Ectodermal cell (in vitro differentiated cells): ENCODE data around the gene EML6.

Experiments used
- H3K27ac ChIP-seq: 2 replicates; pipeline ENCODE4 v1.7.0; 2013; ENCODE audit warnings: mild to moderate bottlenecking, low read depth, low read length; ENCODE audit not compliant: insufficient read depth, poor library complexity, severe bottlenecking
- H3K27me3 ChIP-seq: 2 replicates; pipeline ENCODE4 v1.7.0; 2013; ENCODE audit warnings: mild to moderate bottlenecking, low read length; ENCODE audit not compliant: insufficient read depth, control insufficient read depth, poor library complexity, severe bottlenecking
- H3K36me3 ChIP-seq: one replicate; pipeline ENCODE4 v1.7.0; 2013; ENCODE audit warnings: low read length; ENCODE audit not compliant: control insufficient read depth, insufficient read depth
- H3K4me1 ChIP-seq: one replicate; pipeline ENCODE4 v1.7.0; 2013; ENCODE audit warnings: low read length; ENCODE audit not compliant: control insufficient read depth, insufficient read depth
- H3K4me3 ChIP-seq: 2 replicates; pipeline ENCODE4 v1.7.0; 2013; ENCODE audit warnings: low read depth, low read length, control low read depth; ENCODE audit not compliant: insufficient read depth
- H3K9me3 ChIP-seq: 2 replicates; pipeline ENCODE4 v1.7.0; 2013; ENCODE audit warnings: mild to moderate bottlenecking, low read length, moderate library complexity; ENCODE audit not compliant: control insufficient read depth
- WGBS, 2 experiments: methylation state at CpG; one replicate each; pipeline ENCODE4 v1.1.7; 2013; ENCODE audit warnings: missing lambda C conversion rate in 2 of 2; 5-methylcytosine and 5-hydroxymethylcytosine counted together

Gene EML6

DNA sequence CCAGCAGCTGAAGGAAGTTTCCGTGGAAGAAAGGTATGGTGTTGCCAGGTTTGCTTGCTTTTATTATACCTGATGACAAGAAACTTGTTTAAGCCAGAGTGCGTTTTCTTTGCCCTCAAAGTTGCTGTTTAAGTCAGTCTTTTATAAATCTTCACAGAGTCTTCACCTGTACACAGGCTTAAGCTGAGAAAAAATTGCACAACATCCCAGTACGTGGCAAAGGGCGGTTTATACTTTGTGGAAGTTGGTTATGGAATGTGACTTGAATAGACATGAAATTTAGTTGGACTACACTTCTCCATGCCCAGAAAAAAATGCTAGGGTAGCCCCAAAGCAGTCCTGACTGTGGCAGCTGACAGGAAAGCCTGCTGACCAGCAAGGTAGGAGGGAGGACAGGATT, 205.3 kb downstream of the EML6 start:
- Histone ChIP-seq H3K9me3 (no peaks in the 10 kb centered on the region), H3K4me3 (no peak overlapping the region), H3K36me3 (no peaks in the 10 kb centered on the region), H3K27ac (no peak overlapping the region), H3K4me1 (no peaks in the 10 kb centered on the region), H3K27me3 (no peaks in the 10 kb centered on the region)
- WGBS, 2 experiments, result 84 to 92% methylated on average over 4 of the region's 4 CpGs

DNA sequence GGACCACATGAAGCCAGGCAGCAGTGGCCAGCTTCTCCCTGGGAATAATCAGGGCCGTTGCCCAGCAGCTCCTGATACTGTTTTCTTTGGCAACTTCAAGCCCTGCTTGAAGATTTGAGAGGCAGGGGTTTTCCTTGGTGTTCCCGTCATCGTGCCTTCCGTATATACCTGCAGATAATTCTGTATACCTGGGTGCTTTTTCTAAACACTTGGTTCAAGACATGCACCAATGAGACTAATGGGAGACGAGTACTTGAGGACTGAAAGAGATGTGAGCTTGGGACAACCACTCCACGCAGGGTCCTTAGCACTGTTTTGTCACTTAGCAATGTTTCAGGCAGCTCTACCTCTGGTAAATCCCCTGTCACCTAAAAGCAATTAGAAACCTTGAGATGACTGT, 208.0 kb downstream of the EML6 start:
- no peaks in the 10 kb centered on the region for H3K9me3 ChIP-seq
- no peak overlapping the region for H3K27ac ChIP-seq
- no peaks in the 10 kb centered on the region for H3K4me1 ChIP-seq
- no peak overlapping the region for H3K4me3 ChIP-seq
- 93 to 94% methylated on average over 6 of the region's 6 CpGs for WGBS, 2 experiments
- no peaks in the 10 kb centered on the region for H3K27me3 ChIP-seq
- H3K36me3 ChIP-seq, result no peaks in the 10 kb centered on the region

DNA sequence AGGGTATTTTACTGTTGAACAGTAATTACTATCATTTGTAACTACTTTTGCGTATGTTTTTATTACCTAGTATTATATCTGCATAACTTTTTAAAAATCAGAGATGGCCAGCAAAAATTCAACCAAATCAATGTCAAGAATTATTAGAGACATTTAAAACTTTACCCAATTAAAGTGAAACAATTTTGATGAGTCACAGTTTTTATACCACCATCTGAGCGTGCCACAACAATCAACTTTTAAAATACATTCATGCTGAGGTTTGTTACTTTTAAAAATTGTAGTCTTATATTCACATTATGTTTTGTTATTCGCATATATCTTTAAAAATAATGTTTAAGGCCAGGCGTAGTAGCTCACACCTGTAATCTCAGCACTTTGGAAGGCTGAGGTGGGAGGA, 211.9 kb downstream of the EML6 start:
- 90 to 93% methylated on average over 1 to 2 of the region's 4 CpGs for WGBS, 2 experiments
- no peaks in the 10 kb centered on the region for H3K9me3 ChIP-seq
- no peaks in the 10 kb centered on the region for H3K4me1 ChIP-seq
- no peak overlapping the region for H3K27ac ChIP-seq
- H3K27me3 ChIP-seq, result no peaks in the 10 kb centered on the region
- no peaks in the 10 kb centered on the region for H3K36me3 ChIP-seq
- H3K4me3 ChIP-seq, result no peak overlapping the region

DNA sequence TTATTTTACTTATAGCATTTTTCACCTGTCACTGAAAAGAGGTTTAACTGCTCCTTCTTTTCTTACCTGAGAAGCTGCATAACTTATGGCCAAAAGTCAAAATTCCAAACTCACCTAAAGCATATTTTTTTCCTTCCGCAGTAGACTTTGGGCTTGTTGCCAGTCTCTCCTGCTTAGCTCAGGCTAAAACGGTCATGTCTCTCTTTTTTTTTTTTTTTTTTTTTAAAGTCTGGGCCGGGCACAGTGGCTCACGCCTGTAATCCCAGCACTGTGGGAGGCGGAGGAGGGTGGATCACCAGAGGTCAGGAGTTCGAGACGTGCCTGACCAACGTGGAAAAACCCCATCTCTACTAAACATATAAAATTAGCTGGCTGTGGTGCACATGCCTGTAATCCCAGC, 213.3 kb downstream of the EML6 start:
- H3K4me1 ChIP-seq, result no peaks in the 10 kb centered on the region
- 87 to 89% methylated on average over 8 of the region's 8 CpGs for WGBS, 2 experiments
- no peaks in the 10 kb centered on the region for H3K36me3 ChIP-seq
- no peak overlapping the region for H3K27ac ChIP-seq
- H3K4me3 ChIP-seq, result no peak overlapping the region
- H3K27me3 ChIP-seq, result no peaks in the 10 kb centered on the region
- H3K9me3 ChIP-seq, result no peaks in the 10 kb centered on the region

DNA sequence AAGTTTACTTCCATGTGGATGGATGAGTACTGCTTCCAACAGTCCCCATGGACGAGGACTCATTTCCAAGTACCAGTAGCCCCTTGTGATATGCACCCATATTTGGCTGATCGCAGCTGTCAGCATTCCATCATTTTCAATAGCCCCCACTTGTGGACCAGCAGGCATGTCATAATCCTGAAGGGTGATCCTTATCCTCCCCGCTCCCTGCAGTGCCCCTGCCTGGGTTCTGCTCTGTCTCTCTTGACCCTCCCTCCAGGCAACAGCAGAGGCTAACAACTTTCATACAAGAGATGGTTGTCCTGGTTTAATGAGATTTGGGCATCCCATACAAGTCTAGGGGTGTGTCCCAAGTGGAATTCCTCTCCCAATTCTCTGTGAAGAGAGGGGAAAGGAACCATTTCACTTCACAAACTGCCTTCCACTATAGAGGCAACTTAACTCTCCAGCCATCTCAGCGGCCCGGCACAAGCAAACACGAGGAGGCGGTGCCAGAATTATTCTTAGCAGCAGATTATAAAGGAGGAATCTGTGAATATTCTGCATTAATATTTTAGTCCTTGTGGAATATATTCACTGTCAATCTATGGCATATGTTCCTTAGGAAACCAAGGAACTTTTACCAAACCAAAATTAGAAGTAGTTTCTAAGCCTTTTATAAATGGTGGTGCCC, 216.1 kb downstream of the EML6 start:
- WGBS, 2 experiments, result 87 to 90% methylated on average over 5 to 7 of the region's 7 CpGs
- no peaks in the 10 kb centered on the region for H3K9me3 ChIP-seq
- H3K4me1 ChIP-seq, result no peaks in the 10 kb centered on the region
- H3K36me3 ChIP-seq, result no peaks in the 10 kb centered on the region
- no peak overlapping the region for H3K27ac ChIP-seq
- H3K4me3 ChIP-seq, result no peak overlapping the region
- no peaks in the 10 kb centered on the region for H3K27me3 ChIP-seq

DNA sequence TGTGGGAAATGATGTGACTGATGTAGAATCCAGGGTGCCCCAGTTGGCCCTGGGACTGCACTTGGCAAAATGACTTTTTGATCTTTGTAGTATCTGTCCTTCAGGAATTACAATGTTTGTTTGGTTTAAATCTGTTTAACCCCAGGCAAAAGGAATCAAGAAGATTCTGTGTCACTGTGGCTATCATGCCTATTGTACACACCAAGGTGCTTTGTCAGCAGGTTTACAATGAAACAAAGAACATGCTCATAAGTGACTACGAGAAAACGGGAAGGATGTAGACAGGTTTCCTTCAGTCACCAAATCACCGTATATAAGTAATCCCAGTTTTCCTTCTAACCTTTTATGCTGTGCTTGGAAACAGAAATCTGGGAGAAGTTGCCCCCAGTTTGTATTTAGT, 217.3 kb downstream of the EML6 start:
- 95 to 97% methylated on average over 3 of the region's 3 CpGs for WGBS, 2 experiments
- no peaks in the 10 kb centered on the region for H3K36me3 ChIP-seq
- peaks cover 6% of the 10 kb centered on the region for H3K4me1 ChIP-seq
- no peaks in the 10 kb centered on the region for H3K27me3 ChIP-seq
- no peaks in the 10 kb centered on the region for H3K9me3 ChIP-seq
- no peak overlapping the region for H3K4me3 ChIP-seq
- H3K27ac ChIP-seq, result no peak overlapping the region

DNA sequence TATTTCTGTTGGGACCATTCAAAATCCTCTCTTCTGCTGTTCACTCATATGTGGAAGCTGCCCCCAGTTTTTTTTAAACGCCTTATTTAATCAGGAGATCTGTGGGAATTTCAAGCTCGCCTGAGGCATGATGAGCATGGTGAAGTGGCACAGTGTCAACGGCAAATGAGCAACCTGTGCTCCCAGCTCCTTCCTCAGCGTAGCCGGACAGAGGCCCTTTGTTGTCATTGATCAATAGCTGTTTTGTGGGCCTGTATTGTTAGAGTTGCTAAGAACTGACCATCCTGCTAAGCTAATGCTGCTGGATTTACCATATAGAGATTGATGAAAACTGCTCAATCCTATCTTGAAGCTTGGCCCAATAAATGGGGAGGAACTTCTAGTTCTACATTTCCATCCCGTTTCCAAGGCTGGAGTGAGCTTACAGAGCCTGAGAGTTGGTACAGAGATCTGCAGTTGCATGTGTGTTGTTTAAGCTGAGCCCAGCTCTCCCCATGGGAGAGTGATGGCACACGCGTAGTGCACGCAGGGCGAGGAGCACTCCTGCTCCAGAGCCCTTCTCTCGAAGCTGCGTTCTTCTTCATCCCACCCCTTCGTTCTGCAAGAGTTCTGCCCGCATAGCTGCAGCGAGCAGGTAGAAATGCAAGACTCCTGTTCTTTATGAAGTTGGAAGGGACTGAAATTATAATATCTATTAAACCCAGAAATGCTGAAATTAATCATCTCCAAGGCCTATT, 218.0 kb downstream of the EML6 start:
- Histone ChIP-seq H3K9me3 (no peaks in the 10 kb centered on the region), H3K4me3 (no peak overlapping the region), H3K4me1 (peaks cover 12% of the 10 kb centered on the region), H3K27ac (no peak overlapping the region), H3K36me3 (no peaks in the 10 kb centered on the region), H3K27me3 (no peaks in the 10 kb centered on the region)
- WGBS, 2 experiments, result 93 to 94% methylated on average over 14 to 15 of the region's 15 CpGs

DNA sequence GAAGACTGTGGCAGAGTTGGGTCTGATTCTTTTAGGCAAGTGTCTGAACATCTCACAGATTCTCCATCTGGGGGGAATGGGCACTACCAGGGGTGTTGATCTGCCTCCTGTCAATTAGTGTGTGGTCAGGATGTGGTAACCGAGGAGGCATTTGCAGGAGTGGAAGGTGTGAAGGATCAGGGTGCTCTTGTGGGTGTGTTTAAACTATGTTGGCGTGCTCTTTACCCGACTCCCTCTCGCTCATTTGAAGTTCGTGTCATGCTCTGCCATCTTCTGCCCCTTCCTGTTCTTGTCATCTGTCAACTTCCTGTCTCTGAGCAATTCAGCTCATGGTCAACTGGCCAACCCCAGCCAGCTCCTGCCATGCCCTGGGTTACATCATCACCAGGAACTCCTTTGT, 218.9 kb downstream of the EML6 start:
- no peak overlapping the region for H3K27ac ChIP-seq
- H3K4me1 ChIP-seq, result peaks cover 18% of the 10 kb centered on the region
- no peaks in the 10 kb centered on the region for H3K36me3 ChIP-seq
- H3K9me3 ChIP-seq, result no peaks in the 10 kb centered on the region
- no peaks in the 10 kb centered on the region for H3K27me3 ChIP-seq
- 88 to 91% methylated on average over 5 of the region's 5 CpGs for WGBS, 2 experiments
- H3K4me3 ChIP-seq, result no peak overlapping the region

DNA sequence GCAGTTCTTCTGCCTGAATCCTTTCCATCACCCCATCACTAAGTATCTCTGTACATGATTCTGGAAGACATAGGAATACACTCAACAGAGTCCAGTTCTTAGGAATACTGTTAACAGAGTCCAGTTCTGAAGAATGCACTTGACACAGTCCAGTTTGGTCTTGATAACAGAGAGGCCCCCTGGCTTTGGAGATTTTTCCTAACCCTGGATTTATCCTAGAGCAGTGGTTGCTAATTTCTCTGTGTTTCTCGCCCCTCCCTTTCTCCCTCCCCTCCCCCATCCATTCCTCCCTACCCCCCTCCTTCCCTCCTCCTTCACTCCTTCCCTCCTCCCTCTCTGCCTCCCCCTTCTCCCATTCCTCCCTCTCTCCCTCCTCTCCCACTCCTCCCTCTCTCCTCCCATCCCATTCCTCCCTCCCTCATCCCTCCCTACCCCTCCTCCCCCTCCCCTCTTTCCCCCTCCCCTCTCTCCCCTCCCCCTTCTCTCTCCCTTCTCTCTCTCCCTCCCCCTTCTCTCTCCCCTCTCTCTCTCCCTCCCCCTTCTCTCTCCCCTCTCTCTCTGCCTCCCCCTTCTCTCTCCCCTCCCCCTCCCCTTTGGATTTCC, 221.4 kb downstream of the EML6 start:
- H3K4me1 ChIP-seq, result peaks cover 22% of the 10 kb centered on the region
- H3K27me3 ChIP-seq, result no peaks in the 10 kb centered on the region
- H3K4me3 ChIP-seq, result no peak overlapping the region
- no peak overlapping the region for H3K27ac ChIP-seq
- H3K9me3 ChIP-seq, result no peaks in the 10 kb centered on the region
- 78 to 86% methylated on average over 1 of the region's 1 CpG for WGBS, 2 experiments
- no peaks in the 10 kb centered on the region for H3K36me3 ChIP-seq

DNA sequence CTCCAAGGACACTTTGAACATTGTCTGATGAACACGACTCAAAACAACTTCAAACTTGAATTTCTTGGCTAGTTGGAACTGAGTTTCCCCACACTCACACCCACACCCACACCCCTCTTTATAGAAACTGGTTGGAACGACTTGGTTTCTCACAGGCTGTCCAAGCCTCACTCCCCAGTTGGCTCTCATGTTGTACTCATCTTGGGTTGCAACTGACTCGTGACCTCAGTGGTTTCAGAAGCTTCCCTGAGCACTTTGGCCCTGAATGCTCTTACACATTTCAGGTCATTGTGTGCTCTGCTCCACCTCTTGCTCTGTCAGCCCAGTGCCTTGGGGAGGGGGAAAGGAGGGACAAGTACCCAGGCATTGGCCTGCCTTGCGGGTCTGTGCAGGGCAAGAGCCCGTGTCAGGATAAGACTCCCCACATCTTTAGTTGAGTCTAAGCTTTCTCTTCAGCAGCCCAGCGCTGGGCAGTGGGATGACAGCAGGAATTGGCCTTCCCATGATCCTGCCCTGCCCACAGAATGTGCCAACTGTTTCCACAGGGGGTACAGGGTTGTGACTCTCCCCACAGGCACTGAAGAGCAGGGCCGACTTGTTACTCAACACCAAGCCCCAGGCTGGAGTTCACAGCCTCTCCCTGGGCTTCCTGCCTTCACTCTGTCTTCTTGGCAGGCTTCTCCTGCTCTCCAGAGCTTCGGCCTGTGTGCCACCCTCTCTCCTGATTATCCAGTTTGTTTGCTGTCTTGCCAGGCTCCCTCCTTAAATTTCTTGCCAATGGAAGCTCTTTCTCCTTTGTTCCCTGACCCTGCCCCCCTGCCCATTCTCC, 222.1 kb downstream of the EML6 start:
- no peak overlapping the region for H3K4me3 ChIP-seq
- no peaks in the 10 kb centered on the region for H3K36me3 ChIP-seq
- H3K9me3 ChIP-seq, result no peaks in the 10 kb centered on the region
- no peaks in the 10 kb centered on the region for H3K27me3 ChIP-seq
- WGBS, 2 experiments, result 70 to 72% methylated on average over 8 of the region's 8 CpGs
- H3K27ac ChIP-seq, result no peak overlapping the region
- peaks cover 22% of the 10 kb centered on the region for H3K4me1 ChIP-seq
